ENCODE data around the gene SGSM2.
A peak's percentile ranks its signal among the peaks of the same experiment; 100 is the strongest.

Gene SGSM2

DNA sequence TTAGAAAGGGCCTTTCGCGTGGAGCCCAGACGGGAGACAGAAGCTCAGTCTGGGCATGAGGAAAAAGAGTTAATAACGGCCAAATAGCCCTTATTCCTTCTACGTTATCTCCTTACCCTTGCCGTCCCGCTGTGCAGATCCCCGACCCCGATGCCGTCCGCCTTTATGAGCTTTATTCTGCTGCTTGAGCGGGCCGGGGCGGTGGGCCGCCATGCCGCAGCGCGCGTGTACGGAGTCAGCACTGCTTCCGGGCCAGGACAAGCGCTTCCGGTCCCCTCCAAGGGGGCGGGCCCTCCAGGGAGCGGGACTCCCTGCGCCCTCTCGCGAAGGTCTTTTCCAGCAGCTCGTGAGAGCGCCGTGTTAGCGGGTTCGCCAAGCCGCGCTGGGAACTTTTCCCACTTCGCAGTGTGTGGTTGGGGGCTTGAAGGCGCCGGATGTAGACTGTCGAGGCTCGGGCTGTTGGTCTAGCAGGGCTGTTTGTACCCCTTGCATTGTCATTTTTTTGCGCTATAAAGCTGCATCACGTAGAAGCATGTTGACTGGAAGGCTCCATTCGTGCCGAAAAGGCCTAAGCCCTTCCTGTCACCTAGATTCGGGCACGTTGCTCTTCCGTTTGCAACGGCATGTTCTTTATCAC lies 968 bp upstream of the SGSM2 start, which contains the start of gene TSR1:
Gene TSR1 (minus strand): TSS at position 243 of the 637 bp plus-strand sequence. CDS start 30 bp downstream, at position 213.
- peak; percentile 79 for DNase-seq

DNA sequence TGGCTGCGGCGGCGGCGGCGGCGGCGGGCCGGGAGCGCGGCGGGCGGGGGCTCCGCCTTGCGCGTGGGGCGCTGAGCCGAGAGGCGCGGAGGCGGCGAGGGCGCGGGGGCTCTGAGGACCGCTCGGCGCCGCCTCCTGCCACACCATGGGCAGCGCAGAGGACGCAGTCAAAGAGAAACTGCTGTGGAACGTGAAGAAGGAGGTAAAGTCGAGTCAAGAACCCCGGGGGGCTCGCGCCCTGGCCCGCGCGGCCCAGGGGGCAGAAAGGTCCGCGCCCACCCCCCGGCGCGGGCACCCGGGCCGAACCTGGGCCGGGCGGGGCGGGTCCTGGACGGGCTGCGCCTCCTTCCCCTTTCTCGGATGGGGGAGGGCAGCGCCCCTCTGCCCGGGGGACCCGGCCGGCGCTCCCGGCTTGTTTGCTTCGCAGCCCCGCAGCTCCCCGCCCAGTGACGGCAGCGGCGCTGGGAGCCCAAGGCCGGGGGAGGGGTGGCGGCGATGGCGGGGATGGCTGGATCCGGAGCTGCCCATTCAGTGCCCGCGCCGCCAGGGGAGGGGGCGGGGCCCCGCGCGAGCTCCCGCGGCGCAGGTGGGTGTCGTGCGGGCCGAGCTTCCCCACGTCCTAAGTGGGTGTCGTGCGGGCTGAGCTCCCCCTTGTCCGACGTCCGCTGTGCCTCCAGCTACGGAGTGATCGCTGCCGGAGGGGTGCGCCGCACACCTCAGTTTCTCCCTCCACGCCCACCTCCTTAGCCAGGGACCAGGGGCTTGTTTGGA lies 428 bp downstream of the SGSM2 start:
- no peak for DNase-seq

DNA sequence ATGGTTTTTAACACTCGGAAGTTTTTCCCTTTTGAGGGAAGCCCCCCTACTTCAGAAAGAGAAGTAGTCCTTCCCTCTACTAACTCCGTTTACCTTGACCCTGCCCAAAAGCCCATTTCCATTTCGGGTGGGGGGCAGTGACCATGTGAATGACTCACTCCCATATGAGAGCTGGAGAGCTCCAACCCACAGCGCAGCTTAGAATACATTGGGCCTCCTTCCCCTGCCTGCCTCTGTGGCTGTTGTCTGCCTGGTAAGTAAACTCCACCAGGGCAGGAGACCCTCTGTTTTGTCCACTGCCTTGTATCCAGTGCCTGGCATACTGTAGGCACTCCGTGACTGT lies 985 bp downstream of the SGSM2 start:
- DNase-seq = no peak

DNA sequence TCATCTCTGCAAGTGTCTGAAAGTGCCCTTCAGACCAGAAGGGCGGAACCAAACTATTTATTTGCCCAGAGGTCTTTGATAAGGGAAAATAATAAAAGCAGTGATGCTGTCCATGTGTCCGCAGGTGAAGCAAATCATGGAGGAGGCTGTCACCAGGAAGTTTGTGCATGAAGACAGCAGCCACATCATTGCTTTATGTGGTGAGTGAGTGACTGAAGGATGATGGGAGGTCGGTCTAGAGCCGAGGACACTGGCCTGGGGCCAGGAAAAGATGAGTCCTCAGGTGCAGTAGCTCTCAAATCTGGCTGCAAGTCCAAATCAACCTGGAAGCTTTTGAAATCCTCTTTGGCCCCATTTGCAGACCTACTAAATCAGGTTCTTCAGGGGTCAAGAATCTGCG lies 6.1 kb downstream of the SGSM2 start:
- no peak for DNase-seq

DNA sequence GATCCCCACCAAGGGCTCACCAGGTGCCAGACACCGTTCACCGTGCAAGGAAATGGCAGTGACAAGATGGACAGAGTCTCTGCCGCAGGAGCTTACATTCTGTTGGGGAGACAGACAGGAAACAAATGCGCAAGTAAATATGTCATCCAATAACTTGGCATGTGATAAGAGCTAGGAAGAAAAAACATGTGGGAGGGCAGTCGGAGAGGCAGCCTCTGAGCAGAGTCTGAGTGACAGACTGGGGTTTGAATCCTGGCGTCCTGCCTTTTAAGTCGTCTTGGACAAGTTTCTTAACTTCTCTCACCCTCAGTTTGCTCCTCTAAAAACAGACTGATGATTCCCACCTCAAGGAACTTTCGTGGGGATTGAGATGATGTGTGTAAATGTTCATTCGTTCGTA lies 7.2 kb downstream of the SGSM2 start:
- no peak for DNase-seq

DNA sequence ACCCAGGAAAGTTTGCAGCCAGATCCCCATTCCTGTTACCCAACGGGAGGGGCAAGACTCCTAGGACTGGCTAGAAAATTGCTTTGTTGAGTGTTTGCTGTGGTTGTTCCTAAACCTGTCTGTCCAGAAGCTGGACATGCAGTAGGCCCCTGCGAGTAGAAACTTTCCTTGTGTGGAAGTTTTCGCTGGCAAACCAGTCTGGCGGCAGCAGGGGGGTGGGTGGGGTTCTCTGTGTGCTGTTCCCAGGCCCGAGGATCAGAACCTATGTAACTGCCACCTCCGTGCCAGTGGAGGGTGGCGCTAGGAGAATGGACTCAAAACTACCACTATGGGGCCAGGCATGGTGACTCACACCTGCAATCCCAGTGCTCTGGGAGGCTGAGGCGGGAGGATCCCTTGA lies 9.2 kb downstream of the SGSM2 start:
- DNase-seq = no peak

DNA sequence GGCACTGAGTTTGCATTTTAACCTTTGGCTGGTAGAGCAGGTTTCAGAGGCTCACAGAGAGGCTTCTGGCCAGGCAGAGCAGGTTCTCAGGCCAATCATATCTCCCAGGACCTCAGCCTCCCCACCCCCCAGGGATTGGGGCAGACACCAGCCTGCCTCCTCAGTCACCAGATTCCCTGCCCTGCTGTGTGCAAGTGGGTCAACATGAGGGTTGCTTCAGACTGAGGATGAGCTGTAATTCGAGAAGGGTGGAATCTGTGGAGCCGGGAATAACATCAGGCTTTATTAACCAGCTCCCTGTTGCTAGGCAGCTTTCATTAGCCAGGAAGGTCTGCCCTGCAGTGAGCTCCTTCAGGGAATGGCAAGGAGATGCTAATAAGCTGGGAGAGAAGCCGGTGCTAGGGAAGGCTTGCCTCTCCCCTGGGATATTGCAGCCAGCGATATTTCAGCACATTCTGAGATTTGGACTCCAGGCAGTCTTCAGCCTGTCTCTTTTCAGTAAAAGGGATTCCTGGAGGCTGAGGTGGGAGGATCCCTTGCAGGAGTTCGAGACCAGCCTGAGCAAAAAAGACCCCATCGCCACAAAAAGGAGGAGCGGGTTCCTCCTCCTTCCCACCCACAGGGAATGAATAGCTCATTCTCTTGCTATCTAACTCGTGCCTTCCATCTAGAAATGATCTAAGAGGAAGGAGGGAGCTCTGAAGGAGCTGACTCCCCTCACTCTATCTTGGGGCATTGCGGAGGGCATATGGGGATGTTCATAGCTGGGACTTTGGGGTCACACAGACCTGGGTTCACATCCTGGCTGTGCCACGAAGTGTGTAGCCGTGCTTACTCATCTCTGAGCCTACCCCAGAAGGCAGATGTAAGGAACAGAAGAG lies 10.7 kb downstream of the SGSM2 start:
- DNase-seq = peak; percentile 83

DNA sequence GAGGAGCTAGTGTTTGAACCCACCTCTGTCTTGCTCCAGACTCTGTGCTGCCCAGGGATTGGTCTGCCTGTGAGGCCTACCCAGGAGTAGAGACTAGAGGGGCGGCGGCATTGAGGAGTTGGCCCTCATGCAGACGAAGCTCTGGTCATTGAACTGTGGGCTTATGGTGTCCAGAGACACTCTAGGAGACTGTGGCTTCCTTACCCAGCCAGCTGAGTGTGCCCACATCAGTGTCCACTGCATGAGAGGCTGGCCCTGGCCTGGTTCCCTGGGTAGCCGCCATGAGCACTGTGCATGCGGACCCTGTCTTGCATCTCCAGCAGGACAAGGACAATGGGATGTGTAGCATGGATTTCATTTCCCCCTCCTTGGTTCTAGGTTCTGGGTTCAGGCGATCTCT lies 14.0 kb downstream of the SGSM2 start:
- DNase-seq = no peak

DNA sequence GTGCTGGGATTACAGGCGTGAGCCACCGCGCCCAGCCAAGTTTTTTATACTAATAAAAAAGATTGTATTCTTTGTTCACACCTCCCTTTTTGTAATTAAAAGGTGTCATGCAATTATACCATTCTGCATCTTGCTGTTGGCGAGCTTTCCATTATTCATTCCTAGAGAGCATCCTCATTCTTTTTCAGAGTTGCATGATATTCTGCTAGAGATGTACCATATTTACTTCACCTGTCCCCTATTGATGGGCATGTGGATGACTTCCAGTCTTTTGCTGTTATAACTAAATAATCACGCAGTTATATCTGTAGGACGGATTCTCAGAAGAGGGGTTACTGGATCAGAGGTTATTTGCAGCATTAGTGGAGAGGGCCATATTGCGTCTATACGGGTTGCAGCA lies 17.0 kb downstream of the SGSM2 start:
- DNase-seq = no peak

DNA sequence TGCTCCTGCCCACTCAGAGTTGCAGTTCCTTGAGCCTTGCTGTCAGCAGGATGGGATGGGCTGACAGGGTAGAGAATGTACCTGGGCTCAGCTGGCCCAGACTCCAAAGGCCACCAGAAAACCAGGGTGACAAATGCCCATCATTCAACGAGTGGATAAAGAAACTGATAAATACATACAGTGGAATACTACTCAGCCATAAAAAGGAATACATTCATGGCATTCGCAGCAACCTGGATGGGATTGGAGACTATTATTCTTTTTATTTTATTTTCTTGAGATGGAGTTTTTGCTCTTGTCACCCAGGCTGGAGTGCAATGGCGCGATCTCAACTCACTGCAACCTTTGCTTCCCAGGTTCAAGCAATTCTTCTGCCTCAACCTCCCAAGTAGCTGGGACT lies 19.9 kb downstream of the SGSM2 start:
- DNase-seq = no peak

DNA sequence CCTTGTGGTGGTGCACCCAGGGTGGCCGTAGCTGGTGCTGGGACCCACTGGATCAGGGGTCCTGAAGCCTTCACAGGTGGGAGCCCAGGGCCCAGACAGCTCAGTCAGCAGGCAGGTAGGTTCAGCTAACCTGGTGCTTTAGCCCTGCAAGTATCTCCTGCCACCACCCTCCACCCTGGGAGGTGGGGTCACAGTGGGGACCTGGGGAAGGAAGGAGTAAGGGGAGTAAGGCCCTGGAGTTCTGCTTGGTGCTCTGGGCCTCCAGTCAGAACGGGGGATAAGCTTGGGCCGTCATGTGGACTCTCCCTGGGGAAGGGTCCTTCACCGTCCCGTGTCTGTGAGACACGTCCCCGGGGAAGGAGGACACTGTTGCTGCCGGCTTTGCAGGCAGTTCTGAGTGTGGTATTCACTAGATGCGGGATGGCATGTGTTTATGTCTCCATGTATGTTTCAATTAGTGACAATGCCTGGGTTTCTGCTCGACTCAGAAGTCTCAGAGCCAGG lies 20.7 kb downstream of the SGSM2 start:
- DNase-seq = no peak

DNA sequence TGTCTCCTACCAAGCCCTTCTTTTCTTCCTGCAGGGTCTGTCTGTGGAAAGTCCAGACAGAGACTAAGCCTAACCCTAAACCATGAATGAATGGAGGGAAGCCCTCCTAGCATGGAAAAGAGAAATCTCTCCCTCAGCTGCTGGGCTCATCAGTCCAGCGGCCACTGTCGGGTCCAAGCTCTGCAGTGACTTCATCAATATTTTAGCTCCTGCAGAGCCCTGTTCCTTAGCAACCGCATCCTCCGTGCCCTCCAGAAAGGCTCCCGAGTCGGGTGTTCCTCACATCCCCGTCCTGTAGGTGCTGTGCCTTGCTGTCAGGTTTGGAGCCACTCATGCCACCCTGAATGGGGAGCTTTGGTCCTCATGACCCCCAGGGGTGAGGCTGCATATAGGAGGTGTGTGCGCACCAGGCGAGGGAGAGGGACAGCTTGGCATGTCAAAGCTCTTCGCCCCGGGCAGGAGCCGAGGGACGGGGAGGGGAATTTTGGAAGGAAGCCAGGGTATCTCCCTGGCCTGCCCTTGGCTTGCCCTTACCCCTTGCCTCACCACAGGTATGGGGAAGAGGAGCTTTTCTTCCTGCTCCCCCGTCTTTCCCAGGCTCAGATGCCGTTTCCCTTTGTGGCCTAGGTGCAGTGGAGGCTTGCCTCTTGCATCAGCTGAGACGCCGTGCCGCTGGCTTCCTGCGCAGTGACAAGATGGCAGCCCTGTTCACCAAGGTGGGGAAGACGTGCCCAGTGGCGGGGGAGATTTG lies 23.9 kb downstream of the SGSM2 start:
- DNase-seq = no peak

DNA sequence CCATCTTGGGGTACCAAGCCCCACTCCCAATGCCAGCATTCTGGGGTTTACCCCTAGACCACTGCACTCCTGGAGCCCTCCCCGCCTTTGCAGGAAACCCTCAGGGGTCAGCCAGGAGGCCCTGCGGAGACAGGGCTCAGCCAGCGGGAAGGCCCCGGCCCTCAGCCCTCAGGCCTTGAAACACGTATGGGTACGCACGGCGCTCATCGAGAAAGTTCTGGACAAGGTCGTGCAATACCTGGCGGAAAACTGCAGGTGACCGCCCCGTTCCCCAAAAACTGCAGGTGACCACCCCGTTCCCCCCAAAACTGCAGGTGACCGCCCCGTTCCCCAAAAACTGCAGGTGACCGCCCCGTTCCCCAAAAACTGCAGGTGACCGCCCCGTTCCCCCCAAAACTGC lies 24.7 kb downstream of the SGSM2 start:
- no peak for DNase-seq

DNA sequence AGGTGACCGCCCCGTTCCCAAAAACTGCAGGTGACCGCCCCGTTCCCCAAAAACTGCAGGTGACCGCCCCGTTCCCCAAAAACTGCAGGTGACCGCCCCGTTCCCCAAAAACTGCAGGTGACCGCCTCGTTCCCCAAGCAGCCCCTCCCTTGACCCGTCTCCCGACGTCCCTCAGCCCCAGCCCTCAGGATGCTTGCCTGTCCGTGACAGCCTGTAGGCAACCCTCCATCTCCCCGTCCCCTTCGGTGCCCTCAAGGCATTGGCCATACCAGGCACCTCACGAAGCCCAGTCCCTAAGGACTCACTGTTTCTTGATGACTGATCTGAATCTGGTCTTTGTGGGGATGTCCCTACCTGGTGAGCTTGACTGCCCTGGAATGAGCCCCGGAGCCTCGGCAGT lies 25.1 kb downstream of the SGSM2 start:
- no peak for DNase-seq

DNA sequence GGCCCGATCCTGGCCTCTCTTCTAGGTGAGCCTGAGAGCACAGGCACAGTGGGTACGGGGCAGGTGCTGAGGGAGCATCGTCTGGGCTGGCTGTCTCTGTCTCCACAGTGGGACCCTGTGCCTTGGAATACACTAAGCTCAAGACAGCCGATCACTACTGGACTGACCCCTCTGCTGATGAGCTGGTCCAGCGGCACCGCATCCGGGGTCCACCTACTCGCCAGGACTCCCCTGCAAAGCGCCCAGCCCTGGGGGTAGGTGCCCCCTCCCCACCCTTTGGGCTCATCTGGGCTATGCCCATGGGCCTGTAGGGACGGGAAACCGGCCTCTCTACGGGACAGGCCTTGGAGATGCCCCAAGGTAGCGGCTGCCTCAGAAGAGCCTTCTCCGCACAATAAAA lies 25.6 kb downstream of the SGSM2 start:
- no peak for DNase-seq

DNA sequence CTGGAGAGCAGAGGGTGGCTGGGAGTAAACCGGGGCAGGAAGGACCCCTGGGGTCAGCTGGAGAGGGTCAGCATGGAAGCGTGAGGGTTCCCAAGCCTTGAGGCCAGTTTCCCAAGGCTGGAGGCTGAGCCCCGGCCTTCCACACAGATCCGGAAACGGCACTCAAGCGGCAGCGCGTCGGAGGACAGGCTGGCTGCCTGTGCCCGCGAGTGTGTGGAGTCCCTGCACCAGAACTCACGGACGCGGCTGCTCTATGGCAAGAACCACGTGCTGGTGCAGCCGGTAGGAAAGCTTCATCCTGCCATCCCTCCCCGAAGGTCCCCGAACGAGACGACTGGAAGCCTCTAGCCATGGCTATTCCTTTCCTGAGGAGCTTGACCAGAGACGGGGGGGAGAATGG lies 26.0 kb downstream of the SGSM2 start:
- DNase-seq = no peak

DNA sequence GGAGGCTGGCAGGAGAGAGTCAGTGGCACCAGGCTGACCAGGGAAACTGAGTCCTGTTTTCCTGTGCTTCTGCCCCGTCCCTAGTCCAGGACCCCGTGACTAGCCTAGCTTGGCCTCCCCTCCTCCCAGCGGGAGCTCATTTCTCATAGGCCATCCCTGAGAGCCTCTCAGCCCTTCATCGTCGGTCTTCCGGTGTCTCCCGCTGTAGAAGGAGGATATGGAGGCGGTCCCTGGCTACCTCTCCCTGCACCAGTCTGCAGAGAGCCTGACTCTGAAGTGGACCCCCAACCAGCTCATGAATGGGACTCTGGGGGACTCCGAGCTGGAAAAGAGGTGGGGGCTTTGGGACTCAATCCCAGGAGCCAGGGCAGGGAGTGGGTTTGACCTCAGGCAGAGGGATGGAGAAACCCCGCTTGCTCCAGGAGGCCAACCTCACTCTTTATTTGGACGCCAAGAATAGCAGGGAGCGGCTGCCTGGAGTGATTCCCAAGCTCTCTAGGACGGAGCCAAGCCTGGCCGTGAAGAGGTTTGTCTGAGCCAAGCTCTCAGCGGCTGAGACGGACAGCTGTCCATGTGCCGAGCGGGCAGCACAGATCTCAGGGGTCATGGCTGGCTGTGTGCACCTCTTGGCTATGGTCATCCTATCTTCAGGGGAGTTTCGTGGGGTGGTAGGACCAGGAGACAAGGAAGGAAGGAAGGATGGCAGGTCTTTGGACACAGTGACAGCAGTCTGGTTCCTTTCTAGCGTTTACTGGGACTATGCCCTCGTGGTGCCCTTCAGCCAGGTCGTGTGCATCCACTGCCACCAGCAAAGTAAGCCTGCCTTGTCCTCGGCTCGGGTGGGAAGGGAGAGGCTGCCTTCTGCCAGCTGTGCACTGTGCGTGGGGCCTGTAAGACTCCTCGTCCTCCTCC lies 26.8 kb downstream of the SGSM2 start:
- DNase-seq = no peak

DNA sequence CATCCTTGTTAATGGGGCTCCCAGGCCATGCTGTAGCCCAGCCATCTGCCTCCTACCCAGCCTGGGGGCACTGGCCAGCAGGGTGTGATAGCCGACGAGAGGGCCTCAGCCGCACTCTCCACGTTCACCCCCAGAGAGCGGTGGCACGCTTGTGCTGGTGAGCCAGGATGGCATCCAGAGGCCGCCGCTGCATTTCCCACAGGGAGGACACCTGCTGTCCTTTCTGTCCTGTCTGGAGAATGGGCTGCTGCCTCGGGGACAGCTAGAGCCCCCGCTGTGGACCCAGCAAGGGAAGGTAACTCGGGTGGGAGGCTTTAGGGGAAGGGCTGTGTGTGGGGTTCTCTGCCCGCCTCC lies 27.4 kb downstream of the SGSM2 start:
- no peak for DNase-seq

DNA sequence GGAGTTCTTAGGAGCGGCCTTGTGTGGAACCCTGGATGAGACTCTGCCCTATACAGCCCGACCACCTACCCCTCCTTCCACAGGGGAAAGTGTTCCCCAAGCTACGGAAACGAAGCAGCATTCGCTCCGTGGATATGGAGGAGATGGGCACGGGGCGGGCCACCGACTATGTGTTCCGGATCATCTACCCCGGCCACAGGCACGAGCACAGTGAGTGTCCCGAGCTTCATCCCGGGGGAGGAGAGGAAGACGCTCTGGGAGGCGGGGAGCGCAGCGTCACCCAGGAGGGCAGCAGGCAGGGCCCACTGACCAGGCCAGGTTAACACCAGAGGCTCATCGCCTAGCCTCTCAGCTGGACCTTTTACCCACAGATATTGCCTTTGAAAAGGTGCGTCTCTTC lies 27.8 kb downstream of the SGSM2 start:
- DNase-seq = no peak

DNA sequence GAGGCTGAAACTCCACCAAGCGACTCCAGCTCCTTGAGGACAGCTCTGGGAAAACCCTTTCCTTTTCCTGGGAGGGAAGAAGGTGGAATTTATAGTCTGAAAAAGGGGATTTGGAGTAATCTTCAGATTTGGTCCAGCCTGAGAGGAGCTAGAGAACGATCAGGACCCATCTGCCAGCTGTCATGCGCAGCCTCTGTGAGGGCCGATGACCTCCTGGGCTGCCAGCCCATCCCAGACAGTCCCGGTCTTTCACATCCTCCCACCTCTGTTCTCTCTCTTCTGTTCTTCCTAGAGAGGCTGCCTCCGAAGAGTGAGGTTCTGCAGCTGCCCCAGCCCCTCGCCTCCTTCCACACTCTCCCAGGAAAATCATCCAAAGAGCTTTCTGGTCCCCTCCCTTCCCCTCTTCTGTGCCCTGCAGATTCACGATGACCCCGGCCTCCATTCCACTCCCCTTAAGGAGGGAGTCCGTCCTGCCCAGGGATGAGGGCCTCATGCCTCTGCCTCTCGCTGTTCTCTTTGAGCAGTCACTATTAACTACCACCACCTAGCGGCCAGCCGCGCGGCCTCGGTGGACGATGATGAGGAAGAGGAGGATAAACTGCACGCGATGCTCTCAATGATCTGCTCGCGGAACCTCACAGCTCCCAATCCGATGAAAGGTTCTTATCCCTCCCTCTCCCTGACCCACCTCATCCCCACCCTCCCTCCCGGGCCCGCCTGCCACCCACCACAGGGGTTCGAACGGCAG lies 29.6 kb downstream of the SGSM2 start:
- no peak for DNase-seq

DNA sequence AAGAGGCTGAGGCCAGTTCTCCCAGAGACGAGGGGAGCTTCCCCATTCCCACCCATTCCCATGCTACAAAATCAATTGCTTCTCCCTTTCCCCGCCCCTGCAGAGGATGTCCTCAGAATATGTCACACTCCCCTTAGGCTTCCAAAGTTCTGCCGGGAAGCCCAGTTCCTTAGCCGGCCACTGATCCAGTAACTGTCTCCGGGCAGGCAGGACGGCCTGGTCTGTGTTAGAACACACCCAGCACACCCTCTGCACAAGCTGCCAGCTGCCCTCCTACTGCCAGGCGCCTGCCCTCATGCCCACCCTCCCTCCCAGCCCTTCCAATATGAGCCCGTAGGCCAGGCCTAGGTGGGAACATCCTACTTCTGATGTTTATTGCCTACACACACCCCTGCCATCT lies 31.1 kb downstream of the SGSM2 start:
- DNase-seq = no peak

All from NCI-H748 treated with DMSO at 0.1 percent for 48 hours (cell line).